Measurements from ENCODE around the gene MREG. TPM values are rescaled to one million over a fixed set of nuclear protein-coding genes. Genes with fewer than 3 reads are reported as not detected.

Gene MREG
- total and polyA plus RNA-seq, 9 of the 15 experiments (the other 6 are each of a cell fraction or from before 2014, with no cell fraction given), result 0.77 to 3.8 (median 2.3) TPM

DNA sequence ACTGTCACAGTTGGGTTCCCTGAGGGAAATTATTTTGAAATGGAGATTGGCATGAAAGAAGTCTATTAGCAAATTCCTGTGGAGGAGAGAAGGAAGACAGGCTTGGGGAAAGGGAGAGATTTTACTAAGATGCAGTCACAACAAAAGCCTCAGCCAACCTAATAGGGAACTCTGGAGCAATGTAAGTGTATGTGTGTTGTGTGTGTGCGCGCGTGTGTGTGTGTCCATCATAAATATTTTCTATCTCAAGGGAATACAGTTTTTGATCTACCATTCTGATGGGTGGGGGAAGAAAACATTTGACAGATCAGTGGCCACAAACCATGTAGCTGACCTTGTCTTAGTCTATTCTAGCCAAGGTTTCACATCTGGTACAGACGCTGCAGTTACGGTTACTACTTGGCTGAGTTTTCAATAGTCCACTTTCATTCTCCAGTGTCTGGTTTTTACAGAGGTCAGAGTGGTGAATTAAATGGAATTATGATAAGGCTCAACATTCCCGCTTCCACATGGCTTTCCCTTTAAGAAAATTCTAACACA, 72.6 kb downstream of the MREG start:
- no peaks in the 10 kb centered on the region for H4K20me1 ChIP-seq (replicated peaks; ENCODE audit: control insufficient read depth, insufficient read depth, low read length)
- no peaks in the 10 kb centered on the region for H3K27me3 ChIP-seq (ENCODE audit: control insufficient read depth in 2 of 2, insufficient read depth in 2 of 2, low read length in 2 of 2)
- in situ Hi-C loops (cut with MboI), result no loop called here
- H2AFZ ChIP-seq (ENCODE audit: low read depth, low read length), result no peak overlapping the region
- CTCF ChIA-PET (ENCODE audit: low intra/inter-chr PET ratio), result no interaction called here
- BruUV-seq (replicated peaks), result no TSS peak
- DNase-seq (ENCODE audit: extremely low read depth in 1 of 4, low spot score in 3 of 4) (no peak), ATAC-seq (no peak), FAIRE-seq (no peak)
- no peaks in the 10 kb centered on the region for H3K9me3 ChIP-seq (replicated peaks; ENCODE audit: control insufficient read depth, insufficient read depth, low read depth, low read length)
- POLR2A ChIA-PET, result no interaction called here
- no peak overlapping the region for H3K4me3 ChIP-seq
- no peak overlapping the region for H3K9ac ChIP-seq (ENCODE audit: insufficient read depth in 1 of 2, low read depth in 2 of 2, low read length in 2 of 2)
- intact Hi-C loops (cut with micrococcal nuclease), result no loop called here
- H3K79me2 ChIP-seq (ENCODE audit: control insufficient read depth, insufficient read depth, low read length), result no peaks in the 10 kb centered on the region
- no peak overlapping the region for H3K27ac ChIP-seq (ENCODE audit: extremely low read depth, low read depth, low read length)
- H3K4me1 ChIP-seq (replicated peaks in 1 of 2; ENCODE audit: control insufficient read depth in 2 of 2, insufficient read depth in 2 of 2, low read length in 2 of 2), result peaks cover 0 to 3% of the 10 kb centered on the region in 2 experiments; a peak in 1 of 5 replicates
- H3K4me2 ChIP-seq (ENCODE audit: insufficient read depth, low read length), result no peak overlapping the region
- WGBS (ENCODE audit: insufficient coverage, low coverage, missing lambda C conversion rate), result 88% methylated on average over 6 of the region's 6 CpGs
- H3K36me3 ChIP-seq (ENCODE audit: control insufficient read depth, insufficient read depth, low read length), result no peaks in the 10 kb centered on the region; the same call in 2 of the 3 replicates
- no peaks in the 10 kb centered on the region for H3K9me1 ChIP-seq (ENCODE audit: control insufficient read depth, insufficient read depth, low read length)
- TF ChIP-seq, protein P1, sequence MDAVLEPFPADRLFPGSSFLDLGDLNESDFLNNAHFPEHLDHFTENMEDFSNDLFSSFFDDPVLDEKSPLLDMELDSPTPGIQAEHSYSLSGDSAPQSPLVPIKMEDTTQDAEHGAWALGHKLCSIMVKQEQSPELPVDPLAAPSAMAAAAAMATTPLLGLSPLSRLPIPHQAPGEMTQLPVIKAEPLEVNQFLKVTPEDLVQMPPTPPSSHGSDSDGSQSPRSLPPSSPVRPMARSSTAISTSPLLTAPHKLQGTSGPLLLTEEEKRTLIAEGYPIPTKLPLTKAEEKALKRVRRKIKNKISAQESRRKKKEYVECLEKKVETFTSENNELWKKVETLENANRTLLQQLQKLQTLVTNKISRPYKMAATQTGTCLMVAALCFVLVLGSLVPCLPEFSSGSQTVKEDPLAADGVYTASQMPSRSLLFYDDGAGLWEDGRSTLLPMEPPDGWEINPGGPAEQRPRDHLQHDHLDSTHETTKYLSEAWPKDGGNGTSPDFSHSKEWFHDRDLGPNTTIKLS (IDR thresholded peaks at IDR 0.05; ENCODE audit: borderline replicate concordance, low read depth), result no peak
- TF ChIP-seq, protein P2, sequence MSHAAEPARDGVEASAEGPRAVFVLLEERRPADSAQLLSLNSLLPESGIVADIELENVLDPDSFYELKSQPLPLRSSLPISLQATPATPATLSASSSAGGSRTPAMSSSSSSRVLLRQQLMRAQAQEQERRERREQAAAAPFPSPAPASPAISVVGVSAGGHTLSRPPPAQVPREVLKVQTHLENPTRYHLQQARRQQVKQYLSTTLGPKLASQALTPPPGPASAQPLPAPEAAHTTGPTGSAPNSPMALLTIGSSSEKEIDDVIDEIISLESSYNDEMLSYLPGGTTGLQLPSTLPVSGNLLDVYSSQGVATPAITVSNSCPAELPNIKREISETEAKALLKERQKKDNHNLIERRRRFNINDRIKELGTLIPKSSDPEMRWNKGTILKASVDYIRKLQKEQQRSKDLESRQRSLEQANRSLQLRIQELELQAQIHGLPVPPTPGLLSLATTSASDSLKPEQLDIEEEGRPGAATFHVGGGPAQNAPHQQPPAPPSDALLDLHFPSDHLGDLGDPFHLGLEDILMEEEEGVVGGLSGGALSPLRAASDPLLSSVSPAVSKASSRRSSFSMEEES (CRISPR knock-in tag; IDR thresholded peaks at IDR 0.05), result no peak
- TF ChIP-seq, protein P3, sequence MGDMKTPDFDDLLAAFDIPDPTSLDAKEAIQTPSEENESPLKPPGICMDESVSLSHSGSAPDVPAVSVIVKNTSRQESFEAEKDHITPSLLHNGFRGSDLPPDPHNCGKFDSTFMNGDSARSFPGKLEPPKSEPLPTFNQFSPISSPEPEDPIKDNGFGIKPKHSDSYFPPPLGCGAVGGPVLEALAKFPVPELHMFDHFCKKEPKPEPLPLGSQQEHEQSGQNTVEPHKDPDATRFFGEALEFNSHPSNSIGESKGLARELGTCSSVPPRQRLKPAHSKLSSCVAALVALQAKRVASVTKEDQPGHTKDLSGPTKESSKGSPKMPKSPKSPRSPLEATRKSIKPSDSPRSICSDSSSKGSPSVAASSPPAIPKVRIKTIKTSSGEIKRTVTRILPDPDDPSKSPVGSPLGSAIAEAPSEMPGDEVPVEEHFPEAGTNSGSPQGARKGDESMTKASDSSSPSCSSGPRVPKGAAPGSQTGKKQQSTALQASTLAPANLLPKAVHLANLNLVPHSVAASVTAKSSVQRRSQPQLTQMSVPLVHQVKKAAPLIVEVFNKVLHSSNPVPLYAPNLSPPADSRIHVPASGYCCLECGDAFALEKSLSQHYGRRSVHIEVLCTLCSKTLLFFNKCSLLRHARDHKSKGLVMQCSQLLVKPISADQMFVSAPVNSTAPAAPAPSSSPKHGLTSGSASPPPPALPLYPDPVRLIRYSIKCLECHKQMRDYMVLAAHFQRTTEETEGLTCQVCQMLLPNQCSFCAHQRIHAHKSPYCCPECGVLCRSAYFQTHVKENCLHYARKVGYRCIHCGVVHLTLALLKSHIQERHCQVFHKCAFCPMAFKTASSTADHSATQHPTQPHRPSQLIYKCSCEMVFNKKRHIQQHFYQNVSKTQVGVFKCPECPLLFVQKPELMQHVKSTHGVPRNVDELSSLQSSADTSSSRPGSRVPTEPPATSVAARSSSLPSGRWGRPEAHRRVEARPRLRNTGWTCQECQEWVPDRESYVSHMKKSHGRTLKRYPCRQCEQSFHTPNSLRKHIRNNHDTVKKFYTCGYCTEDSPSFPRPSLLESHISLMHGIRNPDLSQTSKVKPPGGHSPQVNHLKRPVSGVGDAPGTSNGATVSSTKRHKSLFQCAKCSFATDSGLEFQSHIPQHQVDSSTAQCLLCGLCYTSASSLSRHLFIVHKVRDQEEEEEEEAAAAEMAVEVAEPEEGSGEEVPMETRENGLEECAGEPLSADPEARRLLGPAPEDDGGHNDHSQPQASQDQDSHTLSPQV (IDR thresholded peaks at IDR 0.05), result no peak
- TF ChIP-seq SREBF1 (IDR thresholded peaks at IDR 0.05; ENCODE audit: borderline replicate concordance, low read depth, low read length) (no peak), ARID2 (IDR thresholded peaks at IDR 0.05) (no peak), EP400 (IDR thresholded peaks at IDR 0.05) (no peak), ZBTB1 (CRISPR knock-in tag; IDR thresholded peaks at IDR 0.05; ENCODE audit: borderline replicate concordance, low read depth) (no peak)
- TF ChIP-seq, protein P4, sequence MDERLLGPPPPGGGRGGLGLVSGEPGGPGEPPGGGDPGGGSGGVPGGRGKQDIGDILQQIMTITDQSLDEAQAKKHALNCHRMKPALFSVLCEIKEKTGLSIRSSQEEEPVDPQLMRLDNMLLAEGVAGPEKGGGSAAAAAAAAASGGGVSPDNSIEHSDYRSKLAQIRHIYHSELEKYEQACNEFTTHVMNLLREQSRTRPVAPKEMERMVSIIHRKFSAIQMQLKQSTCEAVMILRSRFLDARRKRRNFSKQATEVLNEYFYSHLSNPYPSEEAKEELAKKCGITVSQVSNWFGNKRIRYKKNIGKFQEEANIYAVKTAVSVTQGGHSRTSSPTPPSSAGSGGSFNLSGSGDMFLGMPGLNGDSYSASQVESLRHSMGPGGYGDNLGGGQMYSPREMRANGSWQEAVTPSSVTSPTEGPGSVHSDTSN (CRISPR knock-in tag; IDR thresholded peaks at IDR 0.05; ENCODE audit: low read depth), result no peak
- TF ChIP-seq, protein P4 (tag; conservative IDR thresholded peaks at IDR 0.05; ENCODE audit: low read depth), result no peak
- TF ChIP-seq, protein P5, sequence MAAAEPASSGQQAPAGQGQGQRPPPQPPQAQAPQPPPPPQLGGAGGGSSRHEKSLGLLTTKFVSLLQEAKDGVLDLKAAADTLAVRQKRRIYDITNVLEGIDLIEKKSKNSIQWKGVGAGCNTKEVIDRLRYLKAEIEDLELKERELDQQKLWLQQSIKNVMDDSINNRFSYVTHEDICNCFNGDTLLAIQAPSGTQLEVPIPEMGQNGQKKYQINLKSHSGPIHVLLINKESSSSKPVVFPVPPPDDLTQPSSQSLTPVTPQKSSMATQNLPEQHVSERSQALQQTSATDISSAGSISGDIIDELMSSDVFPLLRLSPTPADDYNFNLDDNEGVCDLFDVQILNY (CRISPR knock-in tag; IDR thresholded peaks at IDR 0.05), result no peak

Measured in K562 (cell line).